Epithelial cell of proximal tubule (primary cell): ENCODE data around the gene HSPA4. TPM values are rescaled to one million over a fixed set of nuclear protein-coding genes. Genes with fewer than 3 reads are reported as not detected.
"Not testable (repeated sequence)": the region's sequence is repeated elsewhere in the genome, so short reads cannot be mapped to it uniquely, and the experiment has no call there.

ENCODE experiments used
- DNase-seq: peaks from one replicate; pipeline ENCODE4 v3.0.0-alpha.2; 2011; ENCODE audit warnings: low read depth
- H3K4me3 ChIP-seq: 2 replicates; pipeline ENCODE4 v1.5.1; 2011; ENCODE audit warnings: low read depth, mild to moderate bottlenecking, low read length
- total RNA-seq: library from RNA; depleted of rRNA; stranded (reverse); fragments of >200 nt; gene quantifications from 2 replicates; pipeline ENCODE4 v1.2.3, GENCODE V29; 2015
- TF ChIP-seq, protein P1 (sequence below): conservative IDR thresholded peaks from 2 replicates; pipeline ENCODE4 v1.5.1; 2012; ENCODE audit warnings: low read depth, mild to moderate bottlenecking, low read length

Gene HSPA4
- total RNA-seq, 1 donor from 2014 or later: 105 TPM

DNA sequence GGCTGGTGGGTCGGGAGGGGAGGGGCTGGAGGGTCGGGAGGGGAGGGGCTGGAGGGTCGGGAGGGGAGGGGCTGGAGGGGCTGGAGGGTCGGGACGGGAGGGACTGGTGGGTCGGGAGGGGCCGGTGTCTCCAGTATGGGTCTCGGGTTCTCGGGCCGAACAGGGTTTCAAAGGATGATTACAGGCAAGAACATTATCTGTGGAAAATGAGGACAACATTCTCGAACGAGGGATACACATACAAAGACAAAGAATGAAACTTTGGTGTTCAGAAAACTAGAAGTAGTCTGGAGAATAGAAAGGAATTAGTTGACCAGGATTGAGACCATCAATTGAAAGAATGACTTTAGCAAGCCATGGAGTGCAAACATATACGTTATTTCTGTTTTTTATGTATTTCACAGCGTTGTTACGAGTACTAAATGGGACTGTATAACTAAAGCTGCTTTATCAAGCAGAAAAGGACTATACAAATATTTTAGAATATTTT, 25.1 kb upstream of the HSPA4 start:
- DNase-seq: no peak

DNA sequence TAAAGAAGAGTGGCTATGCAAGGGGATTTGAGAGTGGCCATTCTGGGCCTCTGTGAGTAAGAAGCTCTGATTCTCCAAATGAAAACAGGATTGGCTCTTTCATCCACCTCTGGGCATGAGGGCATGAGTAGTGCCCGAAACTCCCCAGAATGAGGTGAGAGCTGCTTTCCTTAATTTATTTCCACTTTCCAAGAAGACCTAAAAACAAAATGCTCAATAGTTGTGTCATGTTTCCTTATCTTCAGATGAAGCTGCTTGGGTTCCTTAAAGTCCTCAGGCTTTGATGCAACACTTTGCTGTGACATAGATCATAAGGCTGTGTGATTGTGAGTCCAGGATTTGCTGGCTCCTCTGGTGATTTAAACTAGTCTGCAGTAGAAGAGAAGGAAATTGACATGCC, 22.4 kb upstream of the HSPA4 start:
- DNase-seq: no peak
- H3K4me3 ChIP-seq: no peak overlapping the region
- TF ChIP-seq, protein P1, sequence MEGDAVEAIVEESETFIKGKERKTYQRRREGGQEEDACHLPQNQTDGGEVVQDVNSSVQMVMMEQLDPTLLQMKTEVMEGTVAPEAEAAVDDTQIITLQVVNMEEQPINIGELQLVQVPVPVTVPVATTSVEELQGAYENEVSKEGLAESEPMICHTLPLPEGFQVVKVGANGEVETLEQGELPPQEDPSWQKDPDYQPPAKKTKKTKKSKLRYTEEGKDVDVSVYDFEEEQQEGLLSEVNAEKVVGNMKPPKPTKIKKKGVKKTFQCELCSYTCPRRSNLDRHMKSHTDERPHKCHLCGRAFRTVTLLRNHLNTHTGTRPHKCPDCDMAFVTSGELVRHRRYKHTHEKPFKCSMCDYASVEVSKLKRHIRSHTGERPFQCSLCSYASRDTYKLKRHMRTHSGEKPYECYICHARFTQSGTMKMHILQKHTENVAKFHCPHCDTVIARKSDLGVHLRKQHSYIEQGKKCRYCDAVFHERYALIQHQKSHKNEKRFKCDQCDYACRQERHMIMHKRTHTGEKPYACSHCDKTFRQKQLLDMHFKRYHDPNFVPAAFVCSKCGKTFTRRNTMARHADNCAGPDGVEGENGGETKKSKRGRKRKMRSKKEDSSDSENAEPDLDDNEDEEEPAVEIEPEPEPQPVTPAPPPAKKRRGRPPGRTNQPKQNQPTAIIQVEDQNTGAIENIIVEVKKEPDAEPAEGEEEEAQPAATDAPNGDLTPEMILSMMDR: no peak

More for the DNA sequence above, 25.1 kb upstream of the HSPA4 start:
- peak overlapping the region; percentile 77 for H3K4me3 ChIP-seq
- TF ChIP-seq, protein P1: no peak

DNA sequence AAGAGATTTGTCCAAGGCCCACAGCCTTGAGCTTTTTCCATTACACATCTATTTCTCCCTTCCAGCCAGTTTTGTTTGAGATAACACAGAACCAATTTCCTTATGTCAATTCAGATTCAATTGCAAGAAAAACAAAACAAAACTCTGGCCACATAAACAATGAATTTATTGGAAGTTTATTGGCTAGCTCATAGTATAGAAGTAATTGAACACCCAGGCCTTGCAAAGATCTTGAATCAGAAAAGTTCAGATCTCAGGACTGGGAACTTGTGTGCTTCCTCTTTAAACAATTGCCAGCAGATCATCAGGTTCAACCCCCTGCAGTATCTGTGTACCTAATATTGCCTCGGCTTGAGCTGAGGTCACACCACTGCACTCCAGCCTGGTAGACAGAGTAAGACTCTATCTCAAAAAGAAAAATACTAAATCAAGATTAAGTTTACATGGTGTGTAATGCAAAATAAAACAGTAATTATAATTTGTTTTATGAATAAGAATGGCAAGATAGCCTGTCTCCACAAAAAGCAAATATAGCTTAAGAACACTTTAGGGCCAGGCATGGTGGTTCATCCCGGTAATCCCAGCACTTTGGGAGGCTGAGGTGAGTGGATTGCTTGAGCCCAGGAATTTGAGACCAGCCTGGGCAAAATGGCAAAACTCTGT, 21.3 kb upstream of the HSPA4 start:
- no peak for DNase-seq
- no peak overlapping the region for H3K4me3 ChIP-seq
- TF ChIP-seq, protein P1: no peak

DNA sequence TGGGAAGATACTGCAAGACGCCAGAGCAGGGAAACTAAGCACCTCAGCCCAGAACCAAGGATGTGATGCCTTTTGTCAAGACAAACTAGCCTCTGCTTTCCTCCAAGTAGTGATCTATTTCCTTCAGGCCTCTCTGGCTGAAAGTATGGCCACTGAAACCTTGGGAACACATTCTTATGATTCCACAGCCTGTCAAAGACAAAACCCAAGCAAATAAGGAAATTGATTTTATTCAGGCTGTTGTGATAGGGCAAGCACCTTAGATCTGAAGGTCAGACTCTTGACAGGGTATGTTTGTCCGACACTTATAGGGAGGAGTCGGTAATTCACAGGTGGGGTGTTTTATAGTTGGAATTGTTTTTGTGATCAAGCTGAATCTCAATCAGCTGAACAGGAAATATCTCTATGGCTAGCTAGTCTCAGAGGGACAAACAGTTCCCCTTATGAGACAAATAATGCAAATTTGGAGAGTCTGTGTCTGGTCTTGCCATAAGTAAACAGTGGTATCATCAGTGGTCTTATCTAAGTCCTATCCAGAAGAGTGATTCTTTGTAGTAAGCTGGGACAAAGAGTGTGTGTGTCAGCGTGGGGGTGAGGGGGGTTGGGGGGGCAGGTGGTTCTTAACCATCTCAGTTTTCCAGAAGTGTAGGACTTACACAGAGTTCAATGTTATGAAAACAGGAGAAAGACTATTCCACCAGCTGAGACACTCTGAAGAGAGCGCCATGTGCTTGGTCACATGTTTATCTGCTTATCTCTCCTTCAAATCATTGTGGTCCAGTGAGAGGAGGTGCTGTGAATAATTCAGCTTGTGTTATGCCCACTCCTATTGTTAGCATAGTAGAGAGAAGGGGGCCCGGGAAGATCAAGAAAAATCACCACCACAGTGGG, 18.7 kb upstream of the HSPA4 start:
- TF ChIP-seq, protein P1: no peak
- no peak for DNase-seq

DNA sequence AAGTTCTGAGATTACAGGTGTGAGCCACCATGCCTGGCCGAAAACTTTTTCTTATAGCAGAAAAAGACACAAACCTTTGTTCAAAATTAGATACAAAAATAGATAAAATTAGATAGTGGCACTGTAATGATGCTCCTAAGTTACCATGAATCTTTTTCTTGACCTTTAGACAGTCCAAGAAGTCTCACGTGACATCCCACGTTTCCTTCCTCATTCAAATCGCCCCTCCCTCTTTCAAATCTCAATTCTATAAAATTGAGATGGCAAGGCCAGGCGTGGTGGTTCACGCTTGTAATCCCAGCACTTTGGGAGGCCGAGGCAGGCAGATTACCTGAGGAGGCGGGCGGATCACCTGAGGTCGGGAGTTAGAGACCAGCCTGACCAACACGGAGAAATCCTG, 17.7 kb upstream of the HSPA4 start:
- no peak overlapping the region for H3K4me3 ChIP-seq
- TF ChIP-seq, protein P1: no peak
- no peak for DNase-seq

More for the DNA sequence above, 18.7 kb upstream of the HSPA4 start:
- H3K4me3 ChIP-seq: no peak overlapping the region

DNA sequence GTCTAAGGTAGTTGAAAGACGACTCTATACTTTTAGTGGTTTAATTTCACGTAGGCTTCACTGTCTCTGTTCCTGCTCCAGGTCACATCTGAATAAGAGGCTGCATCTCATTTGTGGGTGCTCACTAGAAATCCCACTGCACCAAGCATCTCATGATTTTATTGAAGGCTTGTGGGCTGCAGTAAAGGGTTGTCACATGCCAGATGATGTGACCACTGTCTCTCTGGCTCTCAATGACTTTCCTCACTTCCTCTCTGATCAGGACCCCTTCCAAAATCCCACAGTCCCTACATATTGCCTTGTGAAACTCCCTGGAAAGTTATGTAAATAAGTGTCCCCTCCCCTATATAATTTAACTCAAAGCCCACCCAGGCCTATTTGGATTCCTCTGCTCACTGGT, 16.6 kb upstream of the HSPA4 start:
- H3K4me3 ChIP-seq: no peak overlapping the region
- DNase-seq: no peak
- TF ChIP-seq, protein P1: no peak

DNA sequence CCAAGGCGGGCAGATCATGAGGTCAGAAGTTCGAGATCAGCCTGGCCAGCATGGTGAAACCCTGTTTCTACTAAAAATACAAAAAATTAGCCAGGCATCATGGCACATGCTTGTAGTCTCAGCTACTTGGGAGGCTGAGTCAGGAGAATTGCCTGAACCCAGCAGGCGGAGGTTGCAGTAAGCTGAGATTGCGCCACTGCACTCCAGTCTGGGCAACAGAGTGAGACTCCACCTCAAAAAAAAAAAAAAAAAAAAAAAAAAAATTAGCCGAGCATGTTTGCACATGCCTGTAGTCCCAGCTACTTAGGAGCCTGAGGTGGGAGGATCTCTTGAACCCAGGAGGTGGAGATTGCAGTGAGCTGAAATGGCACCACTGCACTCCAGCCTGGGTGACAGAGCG, 15.1 kb upstream of the HSPA4 start:
- not testable (repeated sequence) for H3K4me3 ChIP-seq, DNase-seq
